Activated CD4-positive, alpha-beta T cell treated with anti-CD3 and anti-CD28 coated beads, Interleukin-2, Interleukin-4, amounts not matched to agents 100 ng/mL and 50 ng/mL, durations not matched to agents 16 hours and 8 hours (primary cell): Measurements from ENCODE around the gene GALT.
"Not testable (repeated sequence)": the region's sequence is repeated elsewhere in the genome, so short reads cannot be mapped to it uniquely, and the experiment has no call there.

Experiments used
- DNase-seq: peaks from one replicate; pipeline ENCODE4 v3.0.0-alpha.2; 2020; ENCODE audit warnings: low spot score

GALT gene

GRCh38 chr9:34627716-34628655 lies 18.5 kb upstream of the GALT start:
- DNase-seq = no peak

GRCh38 chr9:34628656-34629490 lies 17.6 kb upstream of the GALT start, which contains the start of gene ARID3C:
ARID3C (minus strand) TSS chr9:34629066; CDS start chr9:34628014, 1,052 bp downstream.
- no peak for DNase-seq

- no peak for DNase-seq
Measured at GRCh38 chr9:34629491-34629808, 17.0 kb upstream of the GALT start.

- DNase-seq = no peak
Measured at GRCh38 chr9:34630402-34631154, 15.9 kb upstream of the GALT start.

DNA sequence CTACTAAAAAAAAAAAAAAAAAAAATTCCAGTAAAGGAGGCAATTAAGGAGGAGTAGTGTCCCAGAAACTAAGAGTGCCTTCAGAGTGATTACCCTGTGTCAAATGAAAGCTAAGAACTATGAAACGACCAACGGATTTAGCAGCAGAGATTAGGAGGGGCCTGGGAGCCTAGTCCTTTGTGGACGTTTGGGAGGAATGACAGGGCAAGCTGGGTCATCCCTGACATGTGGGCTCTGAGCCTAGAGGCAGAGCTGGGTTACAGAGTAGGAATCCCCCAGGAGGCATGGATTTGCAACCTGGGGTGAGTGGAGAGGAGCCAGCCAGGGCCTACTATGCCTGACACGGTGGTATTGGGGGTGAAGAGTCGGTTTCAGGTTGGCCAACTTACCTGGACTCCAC lies 13.3 kb upstream of the GALT start:
- no peak for DNase-seq

GRCh38 chr9:34633851-34634550 lies 12.5 kb upstream of the GALT start:
- DNase-seq = peak; percentile 78

DNA sequence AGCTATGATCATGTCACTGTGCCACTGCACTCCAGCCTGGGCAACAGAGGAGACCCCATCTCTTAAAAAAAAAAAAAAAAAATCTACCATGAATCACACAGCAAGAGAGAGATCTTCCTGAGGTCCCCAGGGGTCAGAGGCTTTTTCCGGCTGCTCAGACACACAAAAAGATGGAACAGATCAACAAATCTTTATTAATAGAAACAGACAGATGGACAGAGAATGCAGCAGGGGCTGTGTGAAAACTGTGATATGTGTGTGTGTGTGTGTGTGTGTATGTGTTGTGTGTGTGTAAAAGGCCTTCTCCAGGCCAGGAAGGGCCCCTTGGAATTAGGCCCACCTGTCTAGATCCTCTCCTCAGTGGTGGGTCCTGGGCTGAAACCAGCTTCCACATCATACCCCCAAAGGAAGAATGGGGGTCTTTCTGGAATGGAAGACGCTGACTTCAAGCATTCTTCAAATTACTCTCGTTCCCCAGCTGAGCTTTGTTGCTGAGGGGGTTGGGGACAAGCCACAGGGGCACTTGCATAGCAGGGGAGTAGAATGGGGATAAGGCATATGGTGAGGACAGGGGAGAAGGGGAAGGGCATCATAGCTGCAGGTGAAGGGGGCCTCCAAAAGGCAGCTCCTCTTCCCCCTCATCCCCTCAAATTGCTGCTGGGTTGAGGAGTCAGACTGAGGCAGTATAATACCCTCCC lies 11.8 kb upstream of the GALT start:
- DNase-seq = no peak

DNA sequence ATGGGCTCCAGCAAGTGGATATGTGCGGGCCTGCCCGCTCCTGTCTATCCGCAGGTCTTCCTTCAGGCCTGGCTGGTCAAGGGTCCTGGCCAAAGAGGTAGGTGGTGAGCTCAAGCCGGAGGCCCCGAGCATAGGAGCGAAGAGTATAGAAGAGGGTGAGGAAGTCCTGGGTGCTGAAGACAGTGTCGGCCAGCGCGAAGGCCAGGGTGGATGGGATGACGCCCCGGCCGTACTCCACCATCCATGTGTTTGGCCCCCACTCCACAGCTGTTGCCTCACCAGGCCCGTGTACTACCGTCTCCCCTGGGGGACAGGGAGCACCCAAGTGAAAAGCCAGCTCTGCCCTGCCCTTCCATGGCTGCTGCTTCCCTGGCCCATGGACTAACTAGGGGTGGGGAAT lies 10.9 kb upstream of the GALT start:
- DNase-seq = no peak

DNA sequence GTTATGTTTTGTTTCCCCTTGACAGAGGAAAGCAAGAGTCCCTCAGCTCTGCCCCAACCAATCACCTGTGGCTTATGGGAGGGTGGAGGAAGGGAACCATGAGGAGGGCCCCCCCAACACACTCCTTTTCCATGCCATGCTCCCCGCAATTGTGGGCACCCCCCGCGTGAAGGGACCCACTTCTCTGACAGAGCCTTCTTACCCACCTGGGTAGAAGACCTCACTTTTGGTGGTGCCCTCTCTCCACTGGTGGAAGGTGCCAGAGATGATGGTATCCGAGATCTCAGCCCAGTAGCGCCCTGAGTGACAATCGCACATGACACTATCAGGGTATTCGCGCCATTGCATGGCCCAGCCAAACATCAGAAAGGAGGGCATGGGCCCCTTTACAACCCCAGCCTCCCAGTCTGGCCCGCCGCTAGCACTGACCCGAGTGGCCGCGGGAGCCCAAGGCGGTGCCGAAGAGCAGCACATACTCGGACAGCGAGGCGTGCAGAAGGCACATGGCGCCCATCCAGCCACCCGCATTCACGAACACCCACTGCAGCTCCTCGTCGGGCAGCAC lies 9.6 kb upstream of the GALT start:
- DNase-seq = peak; percentile 32

- peak; percentile 96 for DNase-seq
Measured at GRCh38 chr9:34637356-34638137, 8.9 kb upstream of the GALT start, which contains the start of gene SIGMAR1. SIGMAR1 (minus strand) TSS chr9:34637787; CDS start chr9:34637697, 90 bp downstream.

- DNase-seq = no peak
Measured at GRCh38 chr9:34638138-34638445, 8.4 kb upstream of the GALT start.

GRCh38 chr9:34639322-34639721 lies 7.2 kb upstream of the GALT start:
- not testable (repeated sequence) for DNase-seq

DNA sequence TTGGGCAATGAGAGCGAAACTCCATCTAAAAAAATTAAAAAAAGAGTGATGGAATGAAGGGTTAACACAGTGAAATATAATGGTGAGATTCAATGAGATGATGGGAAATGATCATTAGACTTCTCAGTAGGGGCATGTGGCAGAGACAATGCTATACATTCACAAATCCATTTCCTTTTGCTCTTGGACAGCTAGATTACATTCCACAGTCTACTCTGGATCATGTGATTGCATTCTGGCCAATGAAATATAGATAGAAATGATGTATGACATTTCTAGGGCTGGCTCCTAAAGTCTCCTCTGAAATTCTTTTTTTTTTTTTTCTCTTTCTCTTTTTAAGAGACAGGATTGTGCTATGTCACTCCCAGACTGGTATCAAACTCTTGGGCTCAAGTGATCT lies 3.8 kb upstream of the GALT start:
- no peak for DNase-seq

- no peak for DNase-seq
Measured at GRCh38 chr9:34644766-34645314, 1.6 kb upstream of the GALT start.

- DNase-seq = no peak
Measured at GRCh38 chr9:34647084-34647403, 569 bp downstream of the GALT start.

- no peak for DNase-seq
Measured at GRCh38 chr9:34647651-34648050, 1.2 kb downstream of the GALT start.

DNA sequence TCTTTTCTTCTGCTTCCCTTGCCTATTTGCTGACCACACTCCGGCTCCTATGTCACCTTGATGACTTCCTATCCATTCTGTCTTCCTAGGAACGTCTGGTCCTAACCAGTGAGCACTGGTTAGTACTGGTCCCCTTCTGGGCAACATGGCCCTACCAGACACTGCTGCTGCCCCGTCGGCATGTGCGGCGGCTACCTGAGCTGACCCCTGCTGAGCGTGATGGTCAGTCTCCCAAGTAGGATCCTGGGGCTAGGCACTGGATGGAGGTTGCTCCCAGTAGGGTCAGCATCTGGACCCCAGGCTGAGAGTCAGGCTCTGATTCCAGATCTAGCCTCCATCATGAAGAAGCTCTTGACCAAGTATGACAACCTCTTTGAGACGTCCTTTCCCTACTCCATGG lies 2.2 kb downstream of the GALT start:
- no peak for DNase-seq

- no peak for DNase-seq
Measured at GRCh38 chr9:34650816-34651215, 4.3 kb downstream of the GALT start.

DNA sequence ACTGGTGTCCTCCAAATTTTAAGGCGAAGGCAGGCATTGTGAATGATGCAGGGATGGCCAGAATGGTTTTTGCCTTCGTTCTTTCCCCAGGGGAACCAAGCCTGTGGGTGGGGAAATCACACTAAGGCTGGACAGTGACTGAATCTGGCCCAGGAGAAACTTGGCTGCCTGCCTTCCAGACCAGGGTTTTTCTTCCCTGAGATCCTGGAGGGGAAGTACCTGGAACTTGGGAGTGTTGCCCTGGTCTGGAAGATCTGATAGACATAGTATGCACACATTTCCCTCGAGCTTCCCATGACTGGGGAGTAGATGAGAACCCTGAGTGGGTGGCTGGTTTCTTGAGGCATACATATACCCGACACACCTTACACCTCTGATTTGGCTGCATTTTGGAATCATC lies 4.8 kb downstream of the GALT start:
- DNase-seq = no peak
